Measurements from ENCODE around the gene KRTAP5-6.
"Not testable (repeated sequence)": the region's sequence is repeated elsewhere in the genome, so short reads cannot be mapped to it uniquely, and the experiment has no call there.

Gene KRTAP5-6

DNA sequence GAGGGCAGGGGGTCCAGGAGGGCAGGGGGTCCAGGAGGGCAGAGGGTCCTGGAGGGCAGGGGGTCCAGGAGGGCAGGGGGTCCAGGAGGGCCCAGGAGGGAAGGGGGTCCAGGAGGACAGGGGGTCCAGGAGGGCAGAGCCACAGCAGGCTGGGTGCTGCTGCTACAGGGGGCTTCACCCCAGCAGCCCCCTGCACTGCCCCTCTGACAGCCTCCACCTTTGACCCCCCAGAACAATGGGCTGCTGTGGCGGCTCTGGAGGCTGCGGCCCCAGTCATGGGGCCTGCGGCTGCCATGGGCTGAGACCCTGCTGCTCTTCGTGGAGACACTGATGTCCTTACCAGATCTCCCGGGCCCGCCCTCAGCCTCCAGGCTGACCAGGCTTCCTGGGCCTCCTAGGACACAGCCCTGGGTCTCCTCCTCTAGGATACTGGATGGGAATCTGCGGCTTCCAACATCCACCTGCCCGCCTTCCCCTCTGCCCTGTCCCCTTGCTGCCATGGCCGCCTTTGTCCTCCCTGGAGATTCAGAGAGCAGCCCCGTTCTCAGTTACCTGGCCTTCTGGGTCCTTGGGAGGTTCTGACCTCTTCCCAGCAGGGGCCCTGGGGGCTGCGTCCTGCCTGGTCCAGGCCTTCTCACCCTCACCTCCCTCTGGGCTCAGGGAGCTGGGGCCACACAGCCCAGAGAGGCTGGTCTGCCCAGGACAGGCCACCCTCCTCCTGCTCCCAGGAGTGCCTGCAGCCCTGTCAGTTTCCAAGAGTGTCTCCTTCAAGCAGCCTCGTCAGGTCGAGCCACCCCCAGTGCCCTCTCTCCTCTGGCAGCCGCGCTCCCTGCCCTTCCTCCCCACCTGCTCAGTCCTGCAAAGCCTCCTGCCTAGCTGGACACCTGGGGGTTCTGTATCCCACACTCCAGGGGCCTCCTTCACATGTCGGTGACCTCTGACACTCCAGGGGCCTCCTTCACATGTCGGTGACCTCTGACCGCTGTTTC lies 11.8 kb upstream of the KRTAP5-6 start:
- DNase-seq, result not testable (repeated sequence)

GRCh38 chr11:1686220-1686619 lies 10.8 kb upstream of the KRTAP5-6 start:
- not testable (repeated sequence) for DNase-seq

- DNase-seq, result not testable (repeated sequence)
These were observed 8.6 kb upstream of the KRTAP5-6 start for GRCh38 chr11:1688336-1688947.

DNA sequence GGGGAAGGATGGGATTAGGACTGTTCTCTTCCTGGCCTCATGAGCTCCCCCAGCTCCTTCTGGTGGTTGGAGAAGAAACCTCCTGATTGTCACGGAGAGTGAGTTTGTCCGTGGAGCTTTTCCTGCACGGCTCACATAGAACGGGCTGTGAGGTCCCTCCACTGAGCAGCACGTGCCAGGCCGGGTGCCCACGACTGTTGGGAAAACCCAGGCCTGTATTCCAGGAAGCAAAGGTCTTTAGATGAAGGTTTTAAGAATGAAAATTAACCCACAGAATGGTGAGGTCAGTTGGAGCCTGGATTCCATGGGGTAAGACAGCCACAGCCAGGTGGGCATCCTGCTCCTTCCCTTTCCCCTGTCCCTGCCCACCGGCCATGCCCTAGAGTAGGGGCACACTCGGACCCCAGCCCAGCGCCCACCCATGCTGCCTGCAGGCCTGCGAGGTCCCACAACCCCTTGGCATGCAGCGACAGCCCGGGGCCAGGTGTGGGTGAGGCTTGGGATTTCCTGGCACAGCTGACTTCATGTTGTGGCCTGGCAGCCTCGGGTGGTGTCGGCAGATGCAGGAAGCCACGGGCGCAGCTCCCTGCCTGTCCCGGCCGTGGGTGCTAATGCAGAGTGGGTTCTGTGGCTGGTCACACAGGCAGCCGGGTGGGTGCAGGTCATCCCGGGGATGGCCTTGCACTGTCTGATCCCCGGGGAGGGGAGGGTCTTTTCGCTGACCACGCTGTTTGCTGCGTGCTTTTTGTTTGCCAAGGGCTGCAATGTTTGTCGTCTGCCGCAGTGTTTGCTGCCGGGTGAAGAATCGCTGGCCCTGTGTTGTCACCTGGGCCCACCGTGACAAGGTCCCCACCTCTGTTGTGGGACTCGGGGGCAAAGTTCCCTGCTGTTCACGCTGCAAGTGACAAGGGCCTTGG lies 7.5 kb upstream of the KRTAP5-6 start:
- not testable (repeated sequence) for DNase-seq

GRCh38 chr11:1690167-1691025 lies 6.6 kb upstream of the KRTAP5-6 start:
- no peak for DNase-seq

GRCh38 chr11:1691026-1691877 lies 5.7 kb upstream of the KRTAP5-6 start:
- DNase-seq, result no peak

GRCh38 chr11:1691878-1692707 lies 4.9 kb upstream of the KRTAP5-6 start:
- no peak for DNase-seq

- DNase-seq, result no peak
These were observed 4.2 kb upstream of the KRTAP5-6 start for GRCh38 chr11:1692708-1693326.

- no peak for DNase-seq
These were observed 3.5 kb upstream of the KRTAP5-6 start for GRCh38 chr11:1693327-1694063.

DNA sequence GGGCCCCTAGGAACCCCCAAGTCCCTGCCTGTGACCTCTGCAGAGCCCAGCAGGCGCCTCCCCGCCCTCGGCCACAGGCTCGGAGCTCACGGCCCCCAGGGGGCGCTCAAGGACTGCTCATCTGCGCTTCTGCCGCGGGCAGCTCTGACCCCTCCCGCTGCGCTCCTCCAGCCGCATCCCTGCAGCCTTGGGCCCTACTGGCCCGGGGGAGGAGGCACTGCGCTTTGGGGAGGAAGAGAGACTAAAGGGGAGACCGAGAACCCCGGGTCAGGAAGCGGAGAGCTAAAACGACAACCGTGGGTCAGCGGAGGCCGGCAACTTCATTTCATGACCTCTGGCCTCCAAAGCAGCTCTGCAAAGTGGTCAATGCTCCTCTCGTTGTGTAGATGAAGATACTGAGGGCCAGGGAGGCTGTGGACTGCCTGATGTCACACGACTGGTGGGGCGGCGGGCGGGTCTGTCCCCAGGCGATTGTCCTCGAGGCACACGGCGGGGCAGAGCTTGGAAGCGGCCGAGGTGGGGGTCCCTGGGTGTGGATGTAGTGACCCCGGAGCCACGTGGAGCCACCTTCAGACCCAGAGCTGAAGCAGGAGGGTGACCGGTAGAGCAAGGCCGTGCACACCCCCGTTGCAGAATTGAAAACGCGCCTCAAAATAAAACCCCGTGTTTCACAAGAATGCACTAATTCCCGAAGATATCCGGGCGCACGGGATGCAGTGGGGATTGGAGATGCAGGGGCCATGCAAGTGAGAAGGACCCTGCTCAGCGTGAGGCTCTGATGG lies 2.7 kb upstream of the KRTAP5-6 start:
- peak; percentile 20 to 36 for DNase-seq

GRCh38 chr11:1694846-1695547 lies 2.0 kb upstream of the KRTAP5-6 start:
- DNase-seq, result no peak

- no peak for DNase-seq
These were observed 1.4 kb upstream of the KRTAP5-6 start for GRCh38 chr11:1695548-1696108.

DNA sequence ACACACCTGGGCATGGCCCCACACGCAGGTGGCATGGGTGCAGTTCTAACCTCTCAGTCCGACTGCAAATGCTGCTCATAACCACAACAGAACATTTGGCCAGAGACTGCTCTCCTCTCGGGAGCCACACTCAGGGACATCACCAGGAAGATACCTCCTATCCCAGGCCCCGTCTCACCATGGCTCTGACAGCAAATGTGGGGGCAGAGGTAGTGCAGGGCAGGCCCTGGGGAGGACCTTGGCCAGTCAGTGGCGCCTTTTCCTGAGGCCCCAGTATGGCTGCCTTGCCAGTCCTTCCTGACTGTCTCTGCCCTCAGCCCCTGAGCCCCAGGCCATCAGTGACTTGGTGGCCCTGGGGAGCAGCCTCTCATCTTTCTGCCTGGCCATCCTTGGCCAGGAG lies 2.8 kb downstream of the KRTAP5-6 start:
- no peak for DNase-seq

GRCh38 chr11:1701091-1701807 lies 4.3 kb downstream of the KRTAP5-6 start:
- no peak for DNase-seq

- DNase-seq, result no peak
These were observed 5.5 kb downstream of the KRTAP5-6 start for GRCh38 chr11:1702506-1702905.

- no peak for DNase-seq
These were observed 6.2 kb downstream of the KRTAP5-6 start for GRCh38 chr11:1703146-1703545.

Measured in SHP77 (cell line).